Measurements from ENCODE around the gene LRRC3B.

The LRRC3B gene

DNA sequence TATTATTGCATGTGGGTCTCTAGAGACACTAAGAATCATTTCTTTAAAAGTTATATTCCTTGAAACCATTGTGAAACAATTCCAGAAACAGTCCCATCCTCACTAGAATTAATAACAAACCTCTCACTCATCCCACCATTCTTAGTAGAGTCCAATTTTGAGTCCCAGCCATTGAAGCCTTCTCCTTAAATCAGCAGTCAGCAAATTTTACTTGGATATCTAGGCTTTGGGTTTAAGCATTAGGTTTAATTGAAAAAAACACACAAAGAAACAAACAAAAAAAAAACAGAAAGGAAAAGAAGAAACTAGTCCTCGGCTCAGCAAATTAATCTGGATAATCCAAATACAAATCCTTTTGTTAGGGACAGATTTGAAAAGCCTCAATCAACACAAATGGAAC lies 109.3 kb downstream of the LRRC3B start:
- no peaks in the 10 kb centered on the region for H3K36me3 ChIP-seq (ENCODE audit: control insufficient read depth, insufficient read depth, low read length)
- H3K27me3 ChIP-seq (replicated peaks; ENCODE audit: control insufficient read depth, insufficient read depth, low read length), result no peaks in the 10 kb centered on the region
- no peak overlapping the region for H3K4me3 ChIP-seq (replicated peaks; ENCODE audit: low read depth, low read length)
- DNase-seq (ENCODE audit: extremely low read depth, insufficient read length), result no peak
- TF ChIP-seq, protein P1, sequence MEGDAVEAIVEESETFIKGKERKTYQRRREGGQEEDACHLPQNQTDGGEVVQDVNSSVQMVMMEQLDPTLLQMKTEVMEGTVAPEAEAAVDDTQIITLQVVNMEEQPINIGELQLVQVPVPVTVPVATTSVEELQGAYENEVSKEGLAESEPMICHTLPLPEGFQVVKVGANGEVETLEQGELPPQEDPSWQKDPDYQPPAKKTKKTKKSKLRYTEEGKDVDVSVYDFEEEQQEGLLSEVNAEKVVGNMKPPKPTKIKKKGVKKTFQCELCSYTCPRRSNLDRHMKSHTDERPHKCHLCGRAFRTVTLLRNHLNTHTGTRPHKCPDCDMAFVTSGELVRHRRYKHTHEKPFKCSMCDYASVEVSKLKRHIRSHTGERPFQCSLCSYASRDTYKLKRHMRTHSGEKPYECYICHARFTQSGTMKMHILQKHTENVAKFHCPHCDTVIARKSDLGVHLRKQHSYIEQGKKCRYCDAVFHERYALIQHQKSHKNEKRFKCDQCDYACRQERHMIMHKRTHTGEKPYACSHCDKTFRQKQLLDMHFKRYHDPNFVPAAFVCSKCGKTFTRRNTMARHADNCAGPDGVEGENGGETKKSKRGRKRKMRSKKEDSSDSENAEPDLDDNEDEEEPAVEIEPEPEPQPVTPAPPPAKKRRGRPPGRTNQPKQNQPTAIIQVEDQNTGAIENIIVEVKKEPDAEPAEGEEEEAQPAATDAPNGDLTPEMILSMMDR (IDR thresholded peaks at IDR 0.05; ENCODE audit: insufficient read depth, low read length, poor library complexity, severe bottlenecking), result no peak

DNA sequence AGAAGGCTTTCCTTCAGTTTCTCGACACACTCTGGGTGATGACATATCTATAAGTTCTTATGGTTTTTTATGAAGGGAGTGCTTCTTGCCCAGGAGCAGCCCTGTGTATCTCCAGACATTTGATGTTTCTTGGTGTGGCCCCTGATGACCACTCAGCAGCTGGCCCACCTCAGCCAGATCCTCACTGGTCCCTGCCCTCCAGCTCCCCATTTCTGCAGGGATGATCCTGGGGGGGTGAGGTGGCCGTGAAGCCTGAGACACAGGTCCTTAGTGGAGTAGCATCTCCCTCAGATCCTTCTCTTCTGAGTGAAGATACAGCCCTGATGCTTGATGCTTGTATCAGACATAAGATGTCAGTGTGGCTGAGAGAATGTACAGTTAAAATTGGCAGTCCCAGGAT lies 127.7 kb downstream of the LRRC3B start:
- DNase-seq (ENCODE audit: extremely low read depth, insufficient read length), result no peak
- TF ChIP-seq, protein P1 (IDR thresholded peaks at IDR 0.05; ENCODE audit: insufficient read depth, low read length, poor library complexity, severe bottlenecking), result no peak
- H3K4me3 ChIP-seq (replicated peaks; ENCODE audit: low read depth, low read length), result no peak overlapping the region
- H3K36me3 ChIP-seq (ENCODE audit: control insufficient read depth, insufficient read depth, low read length), result no peaks in the 10 kb centered on the region
- no peaks in the 10 kb centered on the region for H3K27me3 ChIP-seq (replicated peaks; ENCODE audit: control insufficient read depth, insufficient read depth, low read length)

DNA sequence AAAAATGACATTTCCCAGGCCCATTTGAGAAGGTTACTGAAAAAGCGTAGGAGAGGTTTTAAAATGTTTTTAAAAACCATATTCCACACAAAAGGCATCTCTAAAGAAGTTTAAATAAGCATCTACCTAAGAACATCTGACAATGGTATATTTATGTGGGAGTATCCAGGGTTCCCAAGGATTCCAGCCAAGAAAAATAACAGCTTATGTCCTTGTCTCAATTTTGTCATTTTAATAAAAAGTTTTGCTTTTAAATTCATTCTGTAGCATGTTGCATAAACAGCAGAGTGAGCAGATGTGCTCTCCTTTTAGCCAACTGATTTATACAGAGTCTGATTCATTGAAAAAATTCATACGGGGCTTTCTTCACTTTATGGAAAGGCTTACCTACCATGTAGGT lies 129.9 kb downstream of the LRRC3B start:
- TF ChIP-seq, protein P1 (IDR thresholded peaks at IDR 0.05; ENCODE audit: insufficient read depth, low read length, poor library complexity, severe bottlenecking), result no peak
- H3K4me3 ChIP-seq (replicated peaks; ENCODE audit: low read depth, low read length), result no peak overlapping the region
- no peak for DNase-seq (ENCODE audit: extremely low read depth, insufficient read length)

DNA sequence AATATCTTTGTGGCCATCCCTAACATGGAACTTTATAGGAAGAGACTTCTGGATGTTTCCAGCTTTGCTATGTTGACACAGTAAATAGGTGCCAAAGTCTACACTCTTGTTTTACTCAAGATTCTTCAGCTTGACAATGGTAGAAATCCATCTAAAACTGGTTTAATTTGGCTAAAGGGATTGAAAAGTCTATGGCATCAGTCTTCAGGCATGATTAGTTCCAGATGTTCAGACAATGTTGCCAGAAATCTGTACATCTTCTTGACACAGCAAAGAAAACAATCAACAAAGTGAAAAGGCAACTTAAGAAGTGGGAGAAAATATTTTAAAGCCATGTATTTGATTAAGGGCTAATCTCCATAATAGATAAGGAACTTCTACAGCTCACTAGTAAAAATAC lies 130.5 kb downstream of the LRRC3B start:
- H3K27me3 ChIP-seq (replicated peaks; ENCODE audit: control insufficient read depth, insufficient read depth, low read length), result no peaks in the 10 kb centered on the region
- DNase-seq (ENCODE audit: extremely low read depth, insufficient read length), result no peak
- TF ChIP-seq, protein P1 (IDR thresholded peaks at IDR 0.05; ENCODE audit: insufficient read depth, low read length, poor library complexity, severe bottlenecking), result no peak
- no peaks in the 10 kb centered on the region for H3K36me3 ChIP-seq (ENCODE audit: control insufficient read depth, insufficient read depth, low read length)
- no peak overlapping the region for H3K4me3 ChIP-seq (replicated peaks; ENCODE audit: low read depth, low read length)

More for the DNA sequence above, 129.9 kb downstream of the LRRC3B start:
- H3K27me3 ChIP-seq (replicated peaks; ENCODE audit: control insufficient read depth, insufficient read depth, low read length), result no peaks in the 10 kb centered on the region
- H3K36me3 ChIP-seq (ENCODE audit: control insufficient read depth, insufficient read depth, low read length), result no peaks in the 10 kb centered on the region

DNA sequence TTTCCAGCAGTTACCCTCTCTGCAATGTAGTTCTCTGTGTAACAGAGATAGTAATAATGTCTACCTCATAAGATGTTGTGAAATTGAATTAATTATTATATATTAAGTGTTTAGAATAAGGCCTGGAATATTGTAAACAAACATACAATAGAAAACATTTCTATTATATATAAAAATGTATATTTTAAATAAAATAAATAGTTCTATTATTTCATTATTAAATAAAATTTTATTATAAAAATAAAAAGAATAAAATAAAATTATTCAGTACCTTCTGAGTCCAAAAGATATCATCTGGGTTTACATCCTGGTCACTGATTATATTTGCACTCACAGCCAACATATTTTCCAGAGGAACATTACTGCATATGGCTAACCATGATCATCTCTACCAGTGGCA lies 135.4 kb downstream of the LRRC3B start:
- TF ChIP-seq, protein P1 (IDR thresholded peaks at IDR 0.05; ENCODE audit: insufficient read depth, low read length, poor library complexity, severe bottlenecking), result no peak
- no peaks in the 10 kb centered on the region for H3K27me3 ChIP-seq (replicated peaks; ENCODE audit: control insufficient read depth, insufficient read depth, low read length)
- no peaks in the 10 kb centered on the region for H3K36me3 ChIP-seq (ENCODE audit: control insufficient read depth, insufficient read depth, low read length)
- DNase-seq (ENCODE audit: extremely low read depth, insufficient read length), result no peak
- no peak overlapping the region for H3K4me3 ChIP-seq (replicated peaks; ENCODE audit: low read depth, low read length)
